ENCODE data around the gene RNF157. TPM values are rescaled to one million over a fixed set of nuclear protein-coding genes. Genes with fewer than 3 reads are reported as not detected.

The RNF157 gene
- total RNA-seq, 4 donors from 2014 or later: 8.1 to 67.1 (median 23.9) TPM

GRCh38 chr17:76156662-76156991 lies 83.7 kb downstream of the RNF157 start:
- no peak for TF ChIP-seq CTCF (IDR thresholded peaks at IDR 0.05; ENCODE audit: low read depth)

GRCh38 chr17:76155988-76156661 lies 84.2 kb downstream of the RNF157 start:
- TF ChIP-seq CTCF (IDR thresholded peaks at IDR 0.05; ENCODE audit: low read depth): no peak

DNA sequence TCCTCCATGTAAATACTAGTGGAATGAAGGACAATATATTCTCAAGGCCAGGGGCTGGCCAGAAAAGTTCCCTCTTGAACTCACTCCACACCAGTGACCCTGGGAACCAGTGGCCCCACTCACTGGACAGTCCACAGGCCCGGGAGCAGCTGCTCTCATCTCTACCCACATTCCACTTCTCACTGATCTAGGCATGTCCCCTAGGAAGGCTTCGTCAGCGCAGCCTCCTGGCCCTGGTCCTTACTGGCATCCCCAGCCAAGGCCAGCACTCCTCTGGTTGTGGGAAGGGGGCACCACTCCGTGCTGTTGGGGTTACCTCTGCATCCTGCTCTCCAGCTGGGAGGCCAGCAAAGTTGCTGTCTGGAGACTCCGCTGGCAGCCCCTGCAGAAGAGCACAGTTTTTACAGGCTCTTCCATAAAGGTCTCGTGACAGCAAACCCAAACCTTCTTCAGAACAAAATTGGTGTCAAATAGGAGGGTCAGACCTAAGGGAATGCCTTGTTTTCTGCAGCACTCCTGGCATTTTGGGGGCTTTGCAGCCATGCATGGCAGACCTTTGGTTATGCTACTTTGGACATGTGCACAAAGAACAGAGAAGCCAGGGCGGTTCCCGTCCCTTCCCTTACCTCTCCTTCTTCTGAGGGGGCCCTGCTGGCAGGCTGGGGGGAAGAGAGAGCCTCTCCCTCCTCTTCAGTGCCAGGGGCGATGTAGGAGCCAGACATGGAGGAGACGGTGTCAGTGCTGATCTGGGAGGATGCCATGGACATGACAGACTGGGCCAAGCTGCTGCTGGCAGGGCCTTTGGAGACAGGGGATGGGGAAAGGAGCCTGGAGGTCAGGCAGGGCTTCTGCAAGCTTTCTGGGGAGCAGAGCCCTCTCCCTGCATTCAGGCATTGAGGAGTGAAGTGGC lies 85.1 kb downstream of the RNF157 start:
- TF ChIP-seq CTCF (IDR thresholded peaks at IDR 0.05; ENCODE audit: low read depth): no peak

GRCh38 chr17:76154292-76154691 lies 86.0 kb downstream of the RNF157 start:
- no peak for TF ChIP-seq CTCF (IDR thresholded peaks at IDR 0.05; ENCODE audit: low read depth)

DNA sequence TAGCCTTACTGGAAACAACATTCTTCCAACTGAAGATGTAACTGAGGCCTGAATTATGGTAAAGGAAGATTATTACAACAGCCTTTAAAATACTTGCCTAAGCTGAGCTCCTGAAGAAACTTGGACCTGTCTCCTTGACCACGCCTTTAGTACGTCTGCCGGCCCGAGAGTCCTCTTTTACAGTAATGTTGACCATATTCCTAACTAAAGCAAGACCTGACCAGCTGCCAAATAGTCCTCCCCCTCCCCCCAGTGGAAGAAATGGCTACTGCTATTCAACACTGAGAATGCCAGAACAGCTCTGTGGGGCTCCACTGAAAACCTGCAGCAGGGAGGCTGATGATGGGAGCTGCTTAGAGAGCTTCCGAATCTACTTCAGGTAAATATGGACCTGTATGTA lies 86.7 kb downstream of the RNF157 start:
- TF ChIP-seq CTCF (IDR thresholded peaks at IDR 0.05; ENCODE audit: low read depth): no peak

- TF ChIP-seq CTCF (IDR thresholded peaks at IDR 0.05; ENCODE audit: low read depth): no peak
Observed at GRCh38 chr17:76153202-76153601, 87.1 kb downstream of the RNF157 start.

- no peak for TF ChIP-seq CTCF (IDR thresholded peaks at IDR 0.05; ENCODE audit: low read depth)
Observed at GRCh38 chr17:76152591-76152990, 87.7 kb downstream of the RNF157 start.
